Memory B cell (primary cell): Measurements from ENCODE around the gene C9orf72.

Experiments used
- ATAC-seq: fragments of 150-1000 bp; cut with Tn5 transposase; 2 replicates; pipeline ENCODE4 v1.10.0; 2021; ENCODE audit warnings: low read depth, mild to moderate bottlenecking, moderate library complexity
- DNase-seq, 2 donors: peaks; one replicate each; pipeline ENCODE4 v3.0.0; 2022; ENCODE audit warnings: low spot score in 2 of 2
- H3K27ac Mint-ChIP-seq: one replicate; pipeline ENCODE4 v1.8.0; 2022; ENCODE audit warnings: mild to moderate bottlenecking, moderate library complexity, mixed read lengths
- H3K27me3 Mint-ChIP-seq: one replicate; pipeline ENCODE4 v1.8.0; 2022; ENCODE audit warnings: mixed read lengths
- H3K36me3 Mint-ChIP-seq: one replicate; pipeline ENCODE4 v1.8.0; 2022; ENCODE audit warnings: mild to moderate bottlenecking, mixed read lengths
- H3K4me1 Mint-ChIP-seq: one replicate; pipeline ENCODE4 v1.8.0; 2022; ENCODE audit warnings: mixed read lengths
- H3K4me3 Mint-ChIP-seq: one replicate; pipeline ENCODE4 v1.8.0; 2022; ENCODE audit warnings: mild to moderate bottlenecking, moderate library complexity, mixed read lengths
- H3K9me3 Mint-ChIP-seq: one replicate; pipeline ENCODE4 v1.8.0; 2022; ENCODE audit warnings: mixed read lengths

Gene C9orf72

GRCh38 chr9:27595733-27596132, 22.5 kb upstream of the C9orf72 start:
- H3K36me3 Mint-ChIP-seq, result no peaks in the 10 kb centered on the region
- ATAC-seq (no peak), DNase-seq (no peak)
- H3K4me1 Mint-ChIP-seq, result no peaks in the 10 kb centered on the region
- peaks cover 2% of the 10 kb centered on the region for H3K9me3 Mint-ChIP-seq
- H3K27me3 Mint-ChIP-seq, result peaks cover 5% of the 10 kb centered on the region
- no peak overlapping the region for H3K27ac Mint-ChIP-seq
- H3K4me3 Mint-ChIP-seq, result no peak overlapping the region

- H3K4me3 Mint-ChIP-seq, result no peak overlapping the region
- H3K36me3 Mint-ChIP-seq, result peaks cover 3% of the 10 kb centered on the region
- peaks cover 5% of the 10 kb centered on the region for H3K9me3 Mint-ChIP-seq
- no peak for ATAC-seq
- no peak overlapping the region for H3K27ac Mint-ChIP-seq
- H3K4me1 Mint-ChIP-seq, result no peaks in the 10 kb centered on the region
- no peak for DNase-seq
- H3K27me3 Mint-ChIP-seq, result peaks cover 5% of the 10 kb centered on the region
Measured at GRCh38 chr9:27591672-27592071, 18.4 kb upstream of the C9orf72 start.

- H3K4me3 Mint-ChIP-seq, result no peak overlapping the region
- H3K4me1 Mint-ChIP-seq, result no peaks in the 10 kb centered on the region
- peaks cover 3% of the 10 kb centered on the region for H3K36me3 Mint-ChIP-seq
- H3K9me3 Mint-ChIP-seq, result peaks cover 5% of the 10 kb centered on the region
- H3K27ac Mint-ChIP-seq, result no peak overlapping the region
- no peak for DNase-seq
- peaks cover 5% of the 10 kb centered on the region for H3K27me3 Mint-ChIP-seq
- no peak for ATAC-seq
Measured at GRCh38 chr9:27591093-27591492, 17.8 kb upstream of the C9orf72 start.

- no peak overlapping the region for H3K27ac Mint-ChIP-seq
- no peaks in the 10 kb centered on the region for H3K4me1 Mint-ChIP-seq
- peaks cover 3% of the 10 kb centered on the region for H3K36me3 Mint-ChIP-seq
- DNase-seq (no peak), ATAC-seq (no peak)
- H3K4me3 Mint-ChIP-seq, result no peak overlapping the region
- H3K27me3 Mint-ChIP-seq, result peaks cover 5% of the 10 kb centered on the region
- H3K9me3 Mint-ChIP-seq, result peaks cover 5% of the 10 kb centered on the region
Measured at GRCh38 chr9:27590651-27591050, 17.4 kb upstream of the C9orf72 start.

- Mint-ChIP-seq H3K4me1 (no peaks in the 10 kb centered on the region), H3K4me3 (no peak overlapping the region), H3K36me3 (peaks cover 3% of the 10 kb centered on the region)
Measured at GRCh38 chr9:27589462-27589861, 16.2 kb upstream of the C9orf72 start.

GRCh38 chr9:27586304-27586703, 13.0 kb upstream of the C9orf72 start:
- ATAC-seq (no peak), DNase-seq (no peak)
- Mint-ChIP-seq H3K9me3 (peaks cover 3% of the 10 kb centered on the region), H3K27ac (no peak overlapping the region), H3K4me3 (no peak overlapping the region), H3K4me1 (no peaks in the 10 kb centered on the region), H3K27me3 (peaks cover 4% of the 10 kb centered on the region), H3K36me3 (peaks cover 3% of the 10 kb centered on the region)

More at GRCh38 chr9:27589462-27589861, 16.2 kb upstream of the C9orf72 start:
- peaks cover 5% of the 10 kb centered on the region for H3K9me3 Mint-ChIP-seq
- ATAC-seq (no peak), DNase-seq (no peak)
- peaks cover 3% of the 10 kb centered on the region for H3K27me3 Mint-ChIP-seq
- no peak overlapping the region for H3K27ac Mint-ChIP-seq

GRCh38 chr9:27584931-27585330, 11.7 kb upstream of the C9orf72 start:
- Mint-ChIP-seq H3K4me1 (no peaks in the 10 kb centered on the region), H3K27ac (no peak overlapping the region), H3K4me3 (no peak overlapping the region), H3K27me3 (peaks cover 4% of the 10 kb centered on the region), H3K9me3 (no peaks in the 10 kb centered on the region), H3K36me3 (no peaks in the 10 kb centered on the region)
- DNase-seq, result no peak
- ATAC-seq, result no peak

- Mint-ChIP-seq H3K27me3 (peaks cover 4% of the 10 kb centered on the region), H3K4me3 (no peak overlapping the region), H3K9me3 (peaks cover 8% of the 10 kb centered on the region), H3K36me3 (peaks cover 2% of the 10 kb centered on the region), H3K27ac (no peak overlapping the region), H3K4me1 (no peaks in the 10 kb centered on the region)
- no peak for DNase-seq
- no peak for ATAC-seq
Measured at GRCh38 chr9:27582794-27583193, 9.5 kb upstream of the C9orf72 start.

- no peak overlapping the region for H3K27ac Mint-ChIP-seq
- no peak for DNase-seq
Measured at GRCh38 chr9:27581826-27582225, 8.5 kb upstream of the C9orf72 start.

GRCh38 chr9:27573634-27574590, 631 bp upstream of the C9orf72 start:
- Mint-ChIP-seq H3K9me3 (peaks cover 8% of the 10 kb centered on the region), H3K4me3 (peak overlapping the region; percentile 98), H3K4me1 (peaks cover 14% of the 10 kb centered on the region), H3K27me3 (no peaks in the 10 kb centered on the region), H3K36me3 (peaks cover 2% of the 10 kb centered on the region), H3K27ac (peak overlapping the region; percentile 99)
- DNase-seq, result peak; percentile 83 to 95
- ATAC-seq, result peak; percentile 76

More at GRCh38 chr9:27581826-27582225, 8.5 kb upstream of the C9orf72 start:
- Mint-ChIP-seq H3K36me3 (peaks cover 2% of the 10 kb centered on the region), H3K4me1 (no peaks in the 10 kb centered on the region), H3K27me3 (peaks cover 4% of the 10 kb centered on the region), H3K4me3 (no peak overlapping the region), H3K9me3 (peaks cover 8% of the 10 kb centered on the region)
- ATAC-seq, result no peak

GRCh38 chr9:27572566-27572917, 739 bp downstream of the C9orf72 start:
- Mint-ChIP-seq H3K9me3 (no peaks in the 10 kb centered on the region), H3K27ac (peak overlapping the region; percentile 99), H3K4me3 (peak overlapping the region; percentile 98), H3K4me1 (peaks cover 15% of the 10 kb centered on the region), H3K36me3 (peaks cover 1% of the 10 kb centered on the region), H3K27me3 (no peaks in the 10 kb centered on the region)
- DNase-seq (peak in 1 of 2 donors; percentile 62), ATAC-seq (peak; percentile 41)

GRCh38 chr9:27572061-27572460, 1.2 kb downstream of the C9orf72 start:
- Mint-ChIP-seq H3K4me1 (peaks cover 17% of the 10 kb centered on the region), H3K9me3 (no peaks in the 10 kb centered on the region), H3K27ac (peak overlapping the region; percentile 99), H3K27me3 (no peaks in the 10 kb centered on the region), H3K36me3 (peaks cover 4% of the 10 kb centered on the region), H3K4me3 (peak overlapping the region; percentile 98)
- ATAC-seq (no peak), DNase-seq (no peak)

GRCh38 chr9:27571011-27571410, 2.3 kb downstream of the C9orf72 start:
- Mint-ChIP-seq H3K27me3 (no peaks in the 10 kb centered on the region), H3K27ac (peak overlapping the region; percentile 99), H3K4me3 (no peak overlapping the region), H3K9me3 (no peaks in the 10 kb centered on the region), H3K4me1 (peaks cover 17% of the 10 kb centered on the region), H3K36me3 (peaks cover 7% of the 10 kb centered on the region)
- DNase-seq, result no peak
- no peak for ATAC-seq

- peaks cover 7% of the 10 kb centered on the region for H3K36me3 Mint-ChIP-seq
- no peak overlapping the region for H3K27ac Mint-ChIP-seq
- no peak overlapping the region for H3K4me3 Mint-ChIP-seq
- H3K9me3 Mint-ChIP-seq, result no peaks in the 10 kb centered on the region
- ATAC-seq (no peak), DNase-seq (no peak)
- peaks cover 17% of the 10 kb centered on the region for H3K4me1 Mint-ChIP-seq
- H3K27me3 Mint-ChIP-seq, result no peaks in the 10 kb centered on the region
Measured at GRCh38 chr9:27569406-27569805, 3.9 kb downstream of the C9orf72 start.

- no peak for DNase-seq
- H3K4me3 Mint-ChIP-seq, result no peak overlapping the region
- H3K27me3 Mint-ChIP-seq, result no peaks in the 10 kb centered on the region
- H3K27ac Mint-ChIP-seq, result no peak overlapping the region
- peaks cover 10% of the 10 kb centered on the region for H3K36me3 Mint-ChIP-seq
- no peaks in the 10 kb centered on the region for H3K9me3 Mint-ChIP-seq
- ATAC-seq, result no peak
- peaks cover 9% of the 10 kb centered on the region for H3K4me1 Mint-ChIP-seq
Measured at GRCh38 chr9:27566118-27566517, 7.2 kb downstream of the C9orf72 start.
